CD4-positive, alpha-beta T cell treated with Interleukin-21 for 1 hour (primary cell): ENCODE measurements around the gene MSANTD7.
"Not testable (repeated sequence)": the region's sequence is repeated elsewhere in the genome, so short reads cannot be mapped to it uniquely, and the experiment has no call there.

ENCODE experiments used
- DNase-seq: peaks from one replicate; pipeline ENCODE4 v3.0.0-alpha.2; 2020

The MSANTD7 gene, protein sequence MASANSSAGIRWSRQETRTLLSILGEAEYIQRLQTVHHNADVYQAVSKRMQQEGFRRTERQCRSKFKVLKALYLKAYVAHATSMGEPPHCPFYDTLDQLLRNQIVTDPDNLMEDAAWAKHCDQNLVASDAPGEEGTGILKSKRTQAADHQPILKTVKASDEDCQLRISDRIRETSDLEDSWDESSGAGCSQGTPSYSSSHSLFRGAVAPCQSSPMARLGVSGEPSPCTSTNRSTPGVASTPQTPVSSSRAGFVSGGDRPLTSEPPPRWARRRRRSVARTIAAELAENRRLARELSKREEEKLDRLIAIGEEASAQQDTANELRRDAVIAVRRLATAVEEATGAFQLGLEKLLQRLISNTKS

DNA sequence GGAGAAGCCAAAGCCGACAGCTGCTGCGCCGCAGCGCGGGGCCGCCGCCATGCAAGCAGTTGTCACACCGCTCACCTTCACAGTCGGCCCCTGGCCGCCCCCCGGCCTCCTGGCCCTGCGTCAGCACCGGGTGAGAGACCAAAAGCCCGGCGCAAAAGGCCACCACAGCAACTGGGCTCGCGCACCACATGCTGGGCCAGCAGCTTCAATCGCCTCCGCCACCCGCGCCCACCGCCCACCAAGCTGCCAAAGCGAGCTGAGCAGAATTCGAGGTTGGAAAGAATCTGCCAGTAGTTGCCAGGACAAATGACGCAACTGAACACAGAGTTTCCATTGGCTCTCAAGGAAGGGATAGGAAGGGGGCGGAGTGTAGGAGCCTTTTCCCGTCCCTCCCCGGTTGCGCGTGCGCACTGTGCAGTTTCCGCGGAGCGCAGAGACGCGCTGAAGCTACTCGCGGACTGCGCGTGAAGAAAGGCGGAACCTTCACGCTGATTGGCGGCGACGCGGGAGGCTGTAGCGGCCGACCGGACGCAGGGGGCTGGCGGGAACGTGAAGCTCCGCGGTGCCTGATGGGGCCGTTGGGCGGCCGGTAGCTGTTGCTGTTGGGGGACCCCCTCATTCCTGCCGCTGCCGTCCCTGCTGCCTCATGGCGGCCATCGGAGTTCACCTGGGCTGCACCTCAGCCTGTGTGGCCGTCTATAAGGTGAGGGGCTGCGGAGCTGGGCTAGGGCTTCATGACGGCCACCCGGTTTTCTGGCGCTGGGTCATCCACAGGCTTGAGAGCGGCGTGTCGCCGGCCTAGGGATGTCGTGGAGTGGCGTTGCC, at the start of gene MSANTD7, which contains the start of the genes CDNF and HSPA14:
Gene MSANTD7, plus strand, starts transcription at position 550 of the 825 bp plus-strand sequence. CDS start 3,979 bp downstream, outside the sequence.
Gene CDNF, minus strand, starts transcription at position 281 of the 825 bp plus-strand sequence. Its CDS starts 91 bp downstream, at position 190.
Gene HSPA14, plus strand, starts transcription at position 550 of the 825 bp plus-strand sequence. Its CDS starts 97 bp downstream, at position 647.
- DNase-seq, result peak; percentile 99

DNA sequence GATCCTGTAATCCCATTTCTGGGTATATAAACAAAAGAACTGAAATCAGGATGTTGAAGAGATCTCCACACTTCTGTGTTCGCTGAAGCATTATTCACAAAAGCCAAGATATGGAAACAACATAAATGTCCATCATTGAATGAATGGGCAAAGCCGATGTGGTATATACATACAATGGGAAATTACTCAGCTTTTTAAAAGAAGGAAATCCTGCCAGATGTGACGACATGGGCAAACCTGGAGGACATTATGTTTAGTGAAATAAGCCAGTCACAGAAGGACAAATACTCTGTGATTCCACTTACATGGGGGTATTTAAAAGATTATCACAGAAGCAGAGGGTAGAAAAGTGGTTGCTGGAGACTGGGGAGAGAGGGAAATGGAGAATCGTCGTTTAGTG, 39.5 kb upstream of the MSANTD7 start:
- DNase-seq, result no peak

DNA sequence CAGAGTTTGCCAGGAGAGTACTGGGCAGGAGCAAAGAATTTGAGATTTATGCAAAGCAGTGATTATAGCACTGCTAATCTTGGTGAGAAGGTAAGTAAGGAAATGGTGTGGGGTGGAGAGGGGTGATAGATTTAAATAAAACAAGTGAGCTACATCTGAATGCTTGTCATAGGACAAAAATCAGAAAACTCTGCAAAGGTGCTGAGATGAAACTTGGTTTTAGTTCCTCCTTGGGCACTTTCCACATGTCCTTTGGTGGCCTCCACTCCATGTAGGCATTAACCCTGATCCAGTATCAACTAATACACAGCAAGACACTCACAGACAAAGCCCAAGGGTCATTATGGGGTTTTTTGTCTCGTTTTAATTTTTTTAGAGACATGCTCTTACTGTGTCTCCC, 37.7 kb upstream of the MSANTD7 start:
- DNase-seq, result no peak

- DNase-seq, result no peak
These were observed 36.4 kb upstream of the MSANTD7 start for GRCh38 chr10:14801723-14802122.

GRCh38 chr10:14803827-14804226, 34.3 kb upstream of the MSANTD7 start:
- no peak for DNase-seq

GRCh38 chr10:14806318-14806717, 31.8 kb upstream of the MSANTD7 start:
- no peak for DNase-seq

DNA sequence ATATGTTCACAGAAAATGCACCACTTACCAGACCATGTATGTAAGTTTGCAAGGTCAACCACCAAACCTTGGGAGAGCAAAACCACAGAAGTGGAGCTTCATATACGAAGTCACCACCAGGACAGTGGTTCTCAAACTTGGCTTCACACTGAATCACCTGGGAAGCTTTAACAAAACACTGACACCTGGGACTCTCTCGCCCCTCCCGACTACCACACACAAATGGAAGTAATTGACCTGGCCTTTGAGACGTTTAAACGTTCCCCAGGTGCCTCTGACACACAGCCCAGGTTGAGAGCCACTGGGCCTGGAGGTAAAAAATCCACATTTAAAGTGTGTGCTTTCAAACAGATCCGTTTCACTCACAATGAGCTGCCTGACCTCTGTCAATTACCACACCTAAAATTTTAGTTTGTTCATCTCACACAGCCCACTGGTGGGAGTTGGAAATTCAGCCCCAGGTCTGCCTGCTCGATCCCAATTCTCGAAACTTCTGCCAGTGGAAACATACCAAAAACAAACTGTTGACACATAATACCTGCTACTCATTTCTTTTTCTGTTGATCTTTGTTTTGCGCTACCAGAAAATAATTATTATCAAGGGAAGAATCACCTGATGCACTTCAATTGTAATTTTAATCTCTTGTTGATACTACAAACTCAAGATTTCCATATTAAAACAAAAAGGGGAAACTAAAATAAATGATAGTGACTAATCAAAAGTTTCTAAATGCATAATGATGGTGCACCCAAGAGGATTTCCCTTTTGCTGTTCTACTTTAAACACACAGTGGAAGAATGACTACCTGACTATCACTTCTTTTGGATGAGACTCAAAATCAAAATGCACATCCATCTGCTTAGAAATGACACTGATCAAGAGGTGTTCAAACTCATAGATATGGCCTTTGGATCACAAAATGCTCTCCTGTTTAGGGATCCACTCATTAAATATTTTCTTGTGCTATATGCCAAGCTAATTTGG, 26.8 kb upstream of the MSANTD7 start:
- no peak for DNase-seq

DNA sequence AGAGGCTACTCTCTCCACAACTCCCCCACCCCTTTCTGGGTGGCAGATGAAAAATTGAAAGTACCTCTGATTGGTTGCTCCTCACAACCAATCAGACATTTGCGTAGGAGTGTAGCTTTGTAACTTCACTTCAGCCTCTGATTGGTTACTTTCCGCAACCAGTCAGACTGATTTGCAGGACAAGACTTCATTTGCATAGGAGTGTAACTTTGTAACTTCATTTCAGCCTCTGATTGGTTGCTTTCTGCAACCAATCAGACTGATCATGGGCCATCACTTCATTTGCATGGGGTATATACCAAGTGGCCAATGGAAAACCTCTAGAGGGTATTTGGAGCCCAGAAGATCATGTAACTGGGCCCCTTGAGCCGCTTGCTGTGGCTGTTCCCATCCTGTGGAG, 25.8 kb upstream of the MSANTD7 start:
- peak; percentile 1 for DNase-seq

GRCh38 chr10:14815681-14816080, 22.4 kb upstream of the MSANTD7 start:
- DNase-seq, result no peak

DNA sequence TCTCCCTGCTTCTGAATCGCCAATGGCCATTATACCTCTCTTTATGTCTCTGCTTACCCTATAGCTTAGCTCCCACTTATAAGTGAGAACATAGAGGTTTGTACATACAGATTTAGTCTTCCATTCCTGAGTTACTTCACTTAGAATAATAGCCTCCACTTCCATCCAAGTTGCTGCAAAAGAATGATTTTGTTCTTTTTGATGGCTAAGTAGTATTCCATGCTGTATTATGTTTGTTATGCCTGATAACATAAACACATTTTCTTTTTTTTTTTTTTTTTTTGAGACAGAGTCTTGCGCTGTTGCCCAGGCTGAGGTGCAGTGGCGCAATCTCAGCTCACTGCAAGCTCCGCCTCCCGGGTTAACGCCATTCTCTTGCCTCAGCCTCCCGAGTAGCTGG, 21.4 kb upstream of the MSANTD7 start:
- not testable (repeated sequence) for DNase-seq

GRCh38 chr10:14820010-14820774, 17.9 kb upstream of the MSANTD7 start:
- DNase-seq, result no peak

- no peak for DNase-seq
These were observed 17.3 kb upstream of the MSANTD7 start for GRCh38 chr10:14820775-14821154.

DNA sequence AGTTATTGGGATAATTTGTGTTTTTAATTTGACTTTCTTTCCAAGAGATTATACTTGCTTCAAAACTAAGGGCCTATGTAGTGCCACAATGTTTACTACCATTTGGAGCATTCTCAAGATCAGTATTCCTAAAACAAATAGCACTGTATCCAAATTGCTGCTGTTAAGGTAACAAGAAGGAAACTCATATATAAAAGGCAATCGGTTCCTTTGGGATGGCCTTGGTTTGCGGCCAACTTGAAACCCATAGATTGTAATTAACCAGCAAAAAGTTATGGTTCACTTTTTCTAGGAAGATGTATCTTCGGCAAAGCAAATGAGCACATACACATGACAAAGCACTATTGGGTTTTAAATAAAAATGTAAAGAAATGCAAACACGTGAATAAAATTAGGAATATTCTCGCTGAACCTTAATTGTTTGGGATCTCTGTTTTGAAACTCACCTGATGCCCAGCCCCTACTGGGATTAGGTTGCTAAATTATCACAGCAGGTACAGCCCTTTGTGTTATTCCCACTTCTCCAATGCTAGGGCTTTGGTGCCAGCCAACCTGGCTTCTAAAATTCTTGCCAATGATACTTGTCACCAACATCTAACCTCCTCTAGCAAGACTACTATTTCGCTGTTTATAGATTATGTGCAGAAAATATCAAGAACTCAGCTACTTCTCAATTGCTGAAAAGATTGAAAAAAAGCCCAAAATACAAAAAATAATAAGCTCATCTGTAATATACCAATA, 16.3 kb upstream of the MSANTD7 start:
- DNase-seq, result no peak

DNA sequence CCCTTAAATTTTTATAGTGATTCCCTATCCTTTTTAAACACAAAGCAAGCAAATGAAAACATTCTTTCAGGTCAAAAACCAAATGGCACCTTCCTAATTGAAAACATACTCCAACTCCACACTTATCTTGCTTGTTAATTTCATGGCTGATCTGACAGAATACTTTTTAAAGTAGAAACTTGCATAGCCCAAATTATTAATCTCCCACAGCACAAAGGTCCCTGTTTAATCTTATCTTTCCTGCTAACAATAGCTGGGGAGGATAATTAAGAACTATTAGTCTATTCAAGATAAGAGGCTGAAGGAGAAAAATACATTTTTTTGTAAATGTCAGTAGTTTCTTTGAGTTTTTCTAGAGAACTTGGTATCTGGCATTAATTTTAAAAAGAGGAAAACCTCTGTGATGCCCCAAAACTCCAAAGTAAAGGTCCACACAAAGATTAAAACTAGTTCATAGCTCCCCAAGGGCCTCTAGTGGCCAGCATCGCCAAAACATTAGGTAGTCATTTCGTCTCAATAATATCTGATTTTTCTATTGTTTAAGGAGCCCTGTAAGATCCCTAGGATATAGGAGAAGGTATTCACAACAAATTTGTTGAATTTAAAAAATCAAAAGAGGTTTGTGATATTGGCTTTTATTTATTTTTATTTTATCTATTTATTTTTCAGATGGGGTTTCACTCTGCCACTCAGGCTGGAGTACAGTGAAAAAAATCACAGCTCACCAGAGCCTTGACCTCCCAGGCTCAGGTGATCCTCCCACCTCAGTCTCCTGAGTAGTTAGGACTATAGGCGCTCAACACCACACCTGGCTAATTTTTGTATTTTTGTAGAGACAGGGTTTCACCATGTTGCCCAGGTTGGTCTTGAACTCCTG, 15.0 kb upstream of the MSANTD7 start:
- peak; percentile 63 for DNase-seq

- no peak for DNase-seq
These were observed 14.1 kb upstream of the MSANTD7 start for GRCh38 chr10:14823966-14824365.

GRCh38 chr10:14826076-14826829, 11.9 kb upstream of the MSANTD7 start:
- DNase-seq, result no peak

- no peak for DNase-seq
These were observed 5.0 kb upstream of the MSANTD7 start for GRCh38 chr10:14833106-14833505.

GRCh38 chr10:14836208-14836607, 1.9 kb upstream of the MSANTD7 start:
- no peak for DNase-seq
